Measurements from ENCODE around the gene SASH1.
A peak's percentile ranks its signal among the peaks of the same experiment; 100 is the strongest.

Gene SASH1

GRCh38 chr6:148340586-148341297 is 1.9 kb upstream of the SASH1 start:
- DNase-seq (ENCODE audit: low read depth): no peak
- no peak for TF ChIP-seq CTCF (conservative IDR thresholded peaks at IDR 0.05; ENCODE audit: control insufficient read depth, insufficient read depth, low read depth, low read length)
- H3K4me3 ChIP-seq (ENCODE audit: control insufficient read depth, low read depth, low read length): no peak overlapping the region

GRCh38 chr6:148342100-148342349 is 613 bp upstream of the SASH1 start:
- no peak for DNase-seq (ENCODE audit: low read depth)
- peak overlapping the region; percentile 64 for H3K4me3 ChIP-seq (ENCODE audit: control insufficient read depth, low read depth, low read length)
- TF ChIP-seq CTCF (conservative IDR thresholded peaks at IDR 0.05; ENCODE audit: control insufficient read depth, insufficient read depth, low read depth, low read length): no peak

GRCh38 chr6:148343047-148343782 is 577 bp downstream of the SASH1 start:
- no peak for DNase-seq (ENCODE audit: low read depth)
- peak overlapping the region; percentile 67 for H3K4me3 ChIP-seq (ENCODE audit: control insufficient read depth, low read depth, low read length)
- TF ChIP-seq CTCF (conservative IDR thresholded peaks at IDR 0.05; ENCODE audit: control insufficient read depth, insufficient read depth, low read depth, low read length): peak; percentile 11

- no peak overlapping the region for H3K4me3 ChIP-seq (ENCODE audit: control insufficient read depth, low read depth, low read length)
- no peak for DNase-seq (ENCODE audit: low read depth)
- TF ChIP-seq CTCF (conservative IDR thresholded peaks at IDR 0.05; ENCODE audit: control insufficient read depth, insufficient read depth, low read depth, low read length): no peak
Observed at GRCh38 chr6:148345176-148345575, 2.5 kb downstream of the SASH1 start.

GRCh38 chr6:148345578-148345977 is 2.9 kb downstream of the SASH1 start:
- no peak for DNase-seq (ENCODE audit: low read depth)
- H3K4me3 ChIP-seq (ENCODE audit: control insufficient read depth, low read depth, low read length): no peak overlapping the region
- no peak for TF ChIP-seq CTCF (conservative IDR thresholded peaks at IDR 0.05; ENCODE audit: control insufficient read depth, insufficient read depth, low read depth, low read length)

GRCh38 chr6:148346681-148347440 is 4.2 kb downstream of the SASH1 start:
- no peak for TF ChIP-seq CTCF (conservative IDR thresholded peaks at IDR 0.05; ENCODE audit: control insufficient read depth, insufficient read depth, low read depth, low read length)
- no peak for DNase-seq (ENCODE audit: low read depth)

More at GRCh38 chr6:148346681-148347440, 4.2 kb downstream of the SASH1 start:
- no peak overlapping the region for H3K4me3 ChIP-seq (ENCODE audit: control insufficient read depth, low read depth, low read length)

Data from fibroblast of mammary gland (primary cell).